ENCODE data around the gene CDNF. TPM values are rescaled to one million over a fixed set of nuclear protein-coding genes. Genes with fewer than 3 reads are reported as not detected.
"Not testable (repeated sequence)": the region's sequence is repeated elsewhere in the genome, so short reads cannot be mapped to it uniquely, and the experiment has no call there.

The CDNF gene
- total RNA-seq, 1 donor from 2014 or later, result 1.0 TPM

DNA sequence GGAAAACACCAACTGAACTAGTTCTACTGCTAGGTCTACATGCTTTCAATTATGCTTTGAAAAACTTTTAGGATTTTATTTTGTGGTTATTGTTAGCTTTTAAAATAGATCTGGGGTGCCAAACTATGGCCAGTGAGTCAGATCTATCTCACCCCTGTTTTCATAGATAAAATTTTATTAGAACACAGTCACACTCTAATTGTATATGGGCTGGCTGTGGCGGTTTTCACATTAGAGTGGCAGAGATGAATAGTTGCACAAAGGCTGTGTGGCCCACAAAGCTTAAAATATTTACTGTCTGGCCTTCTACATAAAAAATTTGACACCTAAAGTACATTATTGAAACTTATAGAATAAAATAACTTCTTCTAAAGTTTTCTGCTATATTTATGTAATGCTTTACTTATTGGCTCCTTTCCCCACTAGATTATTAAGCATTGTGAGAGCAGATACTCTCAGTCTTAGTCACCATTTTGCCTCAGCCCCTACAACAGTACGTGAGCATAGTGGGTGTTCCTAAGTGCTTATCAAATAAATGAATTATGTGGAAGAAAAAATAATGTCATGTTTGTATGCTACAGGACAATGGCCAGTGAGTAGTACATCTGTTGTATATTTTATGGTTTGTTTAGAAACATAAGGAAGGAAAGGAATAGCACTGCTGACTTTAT is 35.4 kb upstream of the CDNF start:
- Mint-ChIP-seq H3K4me3 (ENCODE audit: unreplicated experiment) (no peak overlapping the region), H3K36me3 (ENCODE audit: unreplicated experiment) (peaks cover 13% of the 10 kb centered on the region), H3K27me3 (ENCODE audit: unreplicated experiment) (no peaks in the 10 kb centered on the region), H3K9me3 (ENCODE audit: unreplicated experiment) (no peaks in the 10 kb centered on the region), H3K4me1 (ENCODE audit: unreplicated experiment) (peaks cover 11% of the 10 kb centered on the region), H3K27ac (ENCODE audit: unreplicated experiment) (no peak overlapping the region)
- no peak for TF ChIP-seq CTCF (IDR thresholded peaks at IDR 0.05)
- DNase-seq (ENCODE audit: extremely low spot score, unreplicated experiment), result no peak

GRCh38 chr10:14864871-14865270 is 27.0 kb upstream of the CDNF start:
- not testable (repeated sequence) for DNase-seq (ENCODE audit: extremely low spot score, unreplicated experiment); H3K27me3 Mint-ChIP-seq (ENCODE audit: unreplicated experiment); H3K4me3 Mint-ChIP-seq (ENCODE audit: unreplicated experiment); H3K9me3 Mint-ChIP-seq (ENCODE audit: unreplicated experiment); H3K27ac Mint-ChIP-seq (ENCODE audit: unreplicated experiment); H3K4me1 Mint-ChIP-seq (ENCODE audit: unreplicated experiment)
- peaks cover 22% of the 10 kb centered on the region for H3K36me3 Mint-ChIP-seq (ENCODE audit: unreplicated experiment)

- not testable (repeated sequence) for H3K27ac Mint-ChIP-seq (ENCODE audit: unreplicated experiment); H3K4me3 Mint-ChIP-seq (ENCODE audit: unreplicated experiment); H3K4me1 Mint-ChIP-seq (ENCODE audit: unreplicated experiment); H3K27me3 Mint-ChIP-seq (ENCODE audit: unreplicated experiment); H3K9me3 Mint-ChIP-seq (ENCODE audit: unreplicated experiment); DNase-seq (ENCODE audit: extremely low spot score, unreplicated experiment)
- H3K36me3 Mint-ChIP-seq (ENCODE audit: unreplicated experiment), result peaks cover 19% of the 10 kb centered on the region
Measured at GRCh38 chr10:14864466-14864865, 26.6 kb upstream of the CDNF start.

- no peaks in the 10 kb centered on the region for H3K4me1 Mint-ChIP-seq (ENCODE audit: unreplicated experiment)
- TF ChIP-seq CTCF (IDR thresholded peaks at IDR 0.05), result no peak
- H3K27me3 Mint-ChIP-seq (ENCODE audit: unreplicated experiment), result no peaks in the 10 kb centered on the region
- no peak for DNase-seq (ENCODE audit: extremely low spot score, unreplicated experiment)
- H3K36me3 Mint-ChIP-seq (ENCODE audit: unreplicated experiment), result peaks cover 18% of the 10 kb centered on the region
- no peak overlapping the region for H3K4me3 Mint-ChIP-seq (ENCODE audit: unreplicated experiment)
- H3K9me3 Mint-ChIP-seq (ENCODE audit: unreplicated experiment), result no peaks in the 10 kb centered on the region
- peak overlapping the region; percentile 15 for H3K27ac Mint-ChIP-seq (ENCODE audit: unreplicated experiment)
Measured at GRCh38 chr10:14860791-14861190, 23.0 kb upstream of the CDNF start.

- DNase-seq (ENCODE audit: extremely low spot score, unreplicated experiment), result no peak
- Mint-ChIP-seq H3K36me3 (ENCODE audit: unreplicated experiment) (peaks cover 17% of the 10 kb centered on the region), H3K4me1 (ENCODE audit: unreplicated experiment) (no peaks in the 10 kb centered on the region), H3K27me3 (ENCODE audit: unreplicated experiment) (no peaks in the 10 kb centered on the region), H3K27ac (ENCODE audit: unreplicated experiment) (peak overlapping the region; percentile 29), H3K9me3 (ENCODE audit: unreplicated experiment) (no peaks in the 10 kb centered on the region), H3K4me3 (ENCODE audit: unreplicated experiment) (no peak overlapping the region)
- TF ChIP-seq CTCF (IDR thresholded peaks at IDR 0.05), result no peak
Measured at GRCh38 chr10:14859775-14860174, 21.9 kb upstream of the CDNF start.

- Mint-ChIP-seq H3K4me1 (ENCODE audit: unreplicated experiment) (no peaks in the 10 kb centered on the region), H3K27ac (ENCODE audit: unreplicated experiment) (no peak overlapping the region), H3K36me3 (ENCODE audit: unreplicated experiment) (peaks cover 23% of the 10 kb centered on the region), H3K27me3 (ENCODE audit: unreplicated experiment) (no peaks in the 10 kb centered on the region), H3K9me3 (ENCODE audit: unreplicated experiment) (no peaks in the 10 kb centered on the region), H3K4me3 (ENCODE audit: unreplicated experiment) (no peak overlapping the region)
- DNase-seq (ENCODE audit: extremely low spot score, unreplicated experiment), result no peak
- TF ChIP-seq CTCF (IDR thresholded peaks at IDR 0.05), result no peak
Measured at GRCh38 chr10:14859043-14859442, 21.2 kb upstream of the CDNF start.
